Liver (tissue), 9 donors: Measurements from ENCODE around the gene RAMP3. TPM values are rescaled to one million over a fixed set of nuclear protein-coding genes. Genes with fewer than 3 reads are reported as not detected.

Source experiments
- DNase-seq: peaks from one replicate; pipeline ENCODE4 v3.0.0-alpha.2; 2017; ENCODE audit warnings: low spot score
- H3K27ac ChIP-seq, 2 donors: one replicate each; pipeline ENCODE4 v1.7.0; 2013; ENCODE audit warnings: inconsistent platforms in 2 of 2, low read length in 2 of 2, control low read depth in 1 of 2, low read depth in 1 of 2, mild to moderate bottlenecking in 1 of 2
- H3K27me3 ChIP-seq, 4 donors: one replicate each; pipeline versions ENCODE4 v1.6.1 to v1.7.0; 2013; ENCODE audit warnings: low read length in 3 of 4, inconsistent platforms in 1 of 4, mild to moderate bottlenecking in 1 of 4, moderate library complexity in 1 of 4; ENCODE audit not compliant: control insufficient read depth in 4 of 4, insufficient read depth in 4 of 4
- H3K36me3 ChIP-seq, 4 donors: one replicate each; pipeline versions ENCODE4 v1.6.1 to v1.7.0; 2013; ENCODE audit warnings: low read length in 3 of 4, mild to moderate bottlenecking in 3 of 4, low read depth in 1 of 4, moderate library complexity in 1 of 4; ENCODE audit not compliant: control insufficient read depth in 4 of 4, insufficient read depth in 3 of 4
- H3K4me1 ChIP-seq, 4 donors: one replicate each; pipeline versions ENCODE4 v1.6.1 to v1.7.0; 2013; ENCODE audit warnings: low read length in 3 of 4, mild to moderate bottlenecking in 3 of 4, moderate library complexity in 1 of 4; ENCODE audit not compliant: control insufficient read depth in 4 of 4, insufficient read depth in 4 of 4
- H3K4me3 ChIP-seq, 3 donors: one replicate each; pipeline versions ENCODE4 v1.6.1 to v1.7.0; 2013; ENCODE audit warnings: low read length in 3 of 3, control low read depth in 1 of 3, low read depth in 1 of 3, mild to moderate bottlenecking in 1 of 3
- H3K9ac ChIP-seq, 2 donors: one replicate each; pipeline ENCODE4 v1.7.0; 2013; ENCODE audit warnings: low read length in 2 of 2, mild to moderate bottlenecking in 2 of 2, moderate library complexity in 2 of 2, control low read depth in 1 of 2, low read depth in 1 of 2
- H3K9me3 ChIP-seq, 4 donors: one replicate each; pipeline versions ENCODE4 v1.6.1 to v1.7.0; 2013; ENCODE audit warnings: low read length in 3 of 4; ENCODE audit not compliant: control insufficient read depth in 4 of 4
- ATF3 ChIP-seq: IDR thresholded peaks from 2 replicates; pipeline ENCODE4 v1.6.1; 2016; ENCODE audit warnings: antibody characterized with exemption
- CTCF ChIP-seq: fragments of 150-350 bp; IDR thresholded peaks from 2 replicates; pipeline ENCODE4 v1.5.1; 2017; ENCODE audit warnings: improper control_type of control experiment, low read depth, low read length; ENCODE audit not compliant: missing input control
- EGR1 ChIP-seq, 2 donors: IDR thresholded peaks; 2 replicates each; pipeline ENCODE4 v1.6.1; 2016 to 2018; ENCODE audit warnings: antibody characterized with exemption in 2 of 2, low read depth in 2 of 2
- FOXA1 ChIP-seq: IDR thresholded peaks from 2 replicates; pipeline ENCODE4 v1.6.1; 2016; ENCODE audit warnings: antibody characterized with exemption
- FOXA2 ChIP-seq: IDR thresholded peaks from 2 replicates; pipeline ENCODE4 v1.6.1; 2016; ENCODE audit warnings: antibody characterized with exemption
- GABPA ChIP-seq, 2 donors: IDR thresholded peaks in 1 of 2; conservative IDR thresholded peaks in 1 of 2; 2 replicates each; pipeline ENCODE4 v1.6.1; 2016; ENCODE audit warnings: antibody characterized with exemption in 2 of 2, mild to moderate bottlenecking in 1 of 2, moderate library complexity in 1 of 2
- HNF4A ChIP-seq, 2 donors: conservative IDR thresholded peaks; 2 replicates each; pipeline ENCODE4 v1.6.1; 2016; ENCODE audit warnings: antibody characterized with exemption in 2 of 2, mild to moderate bottlenecking in 2 of 2
- HNF4G ChIP-seq: IDR thresholded peaks from 2 replicates; pipeline ENCODE4 v1.6.1; 2016; ENCODE audit warnings: antibody characterized with exemption
- JUND ChIP-seq, 2 donors: IDR thresholded peaks; 2 replicates each; pipeline ENCODE4 v1.6.1; 2016; ENCODE audit warnings: antibody characterized with exemption in 2 of 2
- MAX ChIP-seq: IDR thresholded peaks from 2 replicates; pipeline ENCODE4 v1.6.1; 2016; ENCODE audit warnings: antibody characterized with exemption
- NR2F2 ChIP-seq: IDR thresholded peaks from 2 replicates; pipeline ENCODE4 v1.6.1; 2016; ENCODE audit warnings: antibody characterized with exemption
- RAD21 ChIP-seq, 2 donors: IDR thresholded peaks; 2 replicates each; pipeline ENCODE4 v1.6.1; 2016; ENCODE audit warnings: antibody characterized with exemption in 2 of 2, mild to moderate bottlenecking in 2 of 2
- REST ChIP-seq: IDR thresholded peaks from 2 replicates; pipeline ENCODE4 v1.6.1; 2016; ENCODE audit warnings: antibody characterized with exemption, mild to moderate bottlenecking
- RXRA ChIP-seq, 2 donors: IDR thresholded peaks; 2 replicates each; pipeline ENCODE4 v1.6.1; 2017 to 2018; ENCODE audit warnings: antibody characterized with exemption in 2 of 2, mild to moderate bottlenecking in 1 of 2
- TAF1 ChIP-seq: conservative IDR thresholded peaks from 2 replicates; pipeline ENCODE4 v1.6.1; 2016; ENCODE audit warnings: antibody characterized with exemption, mild to moderate bottlenecking
- YY1 ChIP-seq: IDR thresholded peaks from 2 replicates; pipeline ENCODE4 v1.6.1; 2016; ENCODE audit warnings: antibody characterized with exemption, mild to moderate bottlenecking
- ZBTB33 ChIP-seq: IDR thresholded peaks from 2 replicates; pipeline ENCODE4 v1.6.1; 2016; ENCODE audit warnings: antibody characterized with exemption
- WGBS: extraction: QIAGEN DNeasy Blood & Tissue Kit; methylation state at CpG from one replicate; pipeline ENCODE4 v1.1.7; 2013; 5-methylcytosine and 5-hydroxymethylcytosine counted together
- polyA plus RNA-seq, 2 donors: library from polyadenylated mRNA; stranded (reverse) in 1 of 2; unstranded in 1 of 2; fragments of 200-250 nt in 1 of 2; fragments of >200 nt in 1 of 2; fragmentation: Nextera tagmentation in 1 of 2; extraction: Ambion mirVana in 1 of 2; gene quantifications; one replicate each; pipeline versions ENCODE4 v1.2.1 to v1.2.3, GENCODE V29; 2013 to 2015
- total RNA-seq, 2 donors: library from RNA; depleted of rRNA; stranded (reverse); fragments of >200 nt; gene quantifications; one replicate each; pipeline ENCODE4 v1.2.3, GENCODE V29; 2014
- donor health status: healthy.
- donor health status: healthy.
- donor health status: healthy.
- donor health status: healthy.
- donor health status: healthy.

Gene RAMP3
- total and polyA plus RNA-seq, 4 donors: 2.3 to 30.0 (median 22.2) TPM

GRCh38 chr7:45149606-45150005 lies 8.0 kb upstream of the RAMP3 start (continued):
- TF ChIP-seq GABPA (IDR thresholded peaks at IDR 0.05 in 1 of 2, conservative IDR thresholded peaks at IDR 0.05 in 1 of 2) (no peak), RXRA (IDR thresholded peaks at IDR 0.05) (no peak), EGR1 (IDR thresholded peaks at IDR 0.05; ENCODE audit: low read depth in 2 of 2) (no peak), RAD21 (IDR thresholded peaks at IDR 0.05) (no peak)

- WGBS: 83% methylated on average over 11 of the region's 11 CpGs
- no peaks in the 10 kb centered on the region for H3K9me3 ChIP-seq
- no peaks in the 10 kb centered on the region for H3K36me3 ChIP-seq
- no peak for DNase-seq
- no peak overlapping the region for H3K27ac ChIP-seq
- TF ChIP-seq RXRA (IDR thresholded peaks at IDR 0.05) (no peak), YY1 (no peak), FOXA1 (no peak), JUND (IDR thresholded peaks at IDR 0.05) (no peak), HNF4G (no peak), MAX (no peak), NR2F2 (no peak), GABPA (IDR thresholded peaks at IDR 0.05 in 1 of 2, conservative IDR thresholded peaks at IDR 0.05 in 1 of 2) (no peak), ATF3 (no peak), TAF1 (no peak), HNF4A (conservative IDR thresholded peaks at IDR 0.05) (no peak), CTCF (no peak)
- H3K9ac ChIP-seq: no peak overlapping the region
- peaks cover 0 to 3% (median 1%) of the 10 kb centered on the region in 4 donors for H3K27me3 ChIP-seq
- no peaks in the 10 kb centered on the region for H3K4me1 ChIP-seq
- H3K4me3 ChIP-seq: no peak overlapping the region
Measured at GRCh38 chr7:45150199-45150598, 7.4 kb upstream of the RAMP3 start.

- H3K27ac ChIP-seq: no peak overlapping the region
- H3K9me3 ChIP-seq: no peaks in the 10 kb centered on the region
- no peak for TF ChIP-seq ATF3
- TF ChIP-seq REST: no peak
- no peak for TF ChIP-seq ZBTB33
- TF ChIP-seq FOXA2: no peak
- no peak for DNase-seq
- peaks cover 0 to 3% (median 1%) of the 10 kb centered on the region in 4 donors for H3K27me3 ChIP-seq
- H3K4me1 ChIP-seq: no peaks in the 10 kb centered on the region
- no peak overlapping the region for H3K4me3 ChIP-seq
- H3K36me3 ChIP-seq: no peaks in the 10 kb centered on the region
- no peak overlapping the region for H3K9ac ChIP-seq
- 77% methylated on average over 9 of the region's 9 CpGs for WGBS
Measured at GRCh38 chr7:45151131-45151684, 6.4 kb upstream of the RAMP3 start.
